Right kidney (tissue), 1 donor: ENCODE results near the gene SCRT2.
"Not testable (repeated sequence)": the region's sequence is repeated elsewhere in the genome, so short reads cannot be mapped to it uniquely, and the experiment has no call there.

ENCODE experiments used
- DNase-seq: peaks from one replicate; pipeline ENCODE4 v3.0.0-alpha.2; 2016

The SCRT2 gene

DNA sequence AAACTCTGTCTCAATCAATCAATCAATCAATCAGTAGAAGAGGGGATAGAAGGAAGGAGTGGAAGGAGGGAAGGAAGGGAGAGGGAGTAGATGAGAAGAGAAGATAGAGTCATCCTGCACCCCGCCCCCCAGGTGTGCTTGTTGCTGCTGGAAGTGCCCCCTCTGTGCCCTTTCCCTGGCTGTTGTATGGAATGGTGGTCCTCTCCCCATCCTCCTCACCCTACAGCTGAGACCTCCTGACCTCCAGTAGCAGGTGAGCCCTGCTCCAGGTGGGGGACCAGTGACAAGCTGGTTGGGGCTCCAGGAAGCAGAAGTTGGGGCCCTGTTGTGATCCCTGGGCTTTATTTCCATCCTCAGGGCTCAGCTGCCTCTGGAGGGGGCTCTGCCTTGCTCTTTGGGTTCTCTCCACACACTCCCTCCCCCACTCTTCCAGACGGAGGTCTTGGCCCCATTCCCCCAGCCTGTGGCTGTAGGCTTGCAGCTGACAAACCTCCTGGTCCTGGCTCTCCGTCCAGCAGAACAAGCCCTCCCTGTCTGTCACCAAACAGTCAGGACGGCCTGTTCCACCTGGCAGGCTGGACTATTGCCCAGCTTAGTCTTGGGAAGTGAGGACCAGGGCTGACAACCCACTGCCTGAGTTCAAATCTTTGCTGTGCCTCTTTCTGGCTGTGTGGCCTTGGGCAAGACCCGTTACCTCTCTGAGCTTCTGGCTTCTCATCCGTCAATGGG lies 26.0 kb upstream of the SCRT2 start:
- DNase-seq: no peak

DNA sequence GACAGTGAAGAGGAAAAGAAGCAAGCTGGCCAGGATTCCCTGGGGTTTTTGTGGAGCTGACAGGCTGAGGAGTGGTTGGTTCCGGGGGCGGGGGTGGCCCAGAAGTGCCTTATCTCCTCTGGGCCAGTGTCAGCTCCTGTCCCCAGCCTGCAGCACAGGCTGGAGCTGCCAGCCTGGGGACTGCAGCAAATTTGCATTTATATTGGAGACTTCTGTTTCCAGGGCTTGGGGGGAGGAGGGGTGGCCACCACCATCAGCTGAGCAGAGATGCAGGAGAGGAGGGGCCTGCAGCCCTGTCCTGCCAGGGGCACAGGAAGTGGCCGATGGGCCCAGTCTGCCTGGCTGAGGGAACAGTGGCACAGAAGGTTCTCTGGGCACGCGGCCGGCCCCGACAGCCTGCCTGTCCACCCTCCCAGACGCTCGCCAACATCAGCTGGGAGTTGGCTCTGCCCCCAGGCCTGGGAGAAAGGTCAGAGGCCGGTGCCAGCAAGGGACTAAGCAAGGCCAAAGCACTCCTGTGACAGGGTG lies 24.3 kb upstream of the SCRT2 start:
- DNase-seq: peak; percentile 23

DNA sequence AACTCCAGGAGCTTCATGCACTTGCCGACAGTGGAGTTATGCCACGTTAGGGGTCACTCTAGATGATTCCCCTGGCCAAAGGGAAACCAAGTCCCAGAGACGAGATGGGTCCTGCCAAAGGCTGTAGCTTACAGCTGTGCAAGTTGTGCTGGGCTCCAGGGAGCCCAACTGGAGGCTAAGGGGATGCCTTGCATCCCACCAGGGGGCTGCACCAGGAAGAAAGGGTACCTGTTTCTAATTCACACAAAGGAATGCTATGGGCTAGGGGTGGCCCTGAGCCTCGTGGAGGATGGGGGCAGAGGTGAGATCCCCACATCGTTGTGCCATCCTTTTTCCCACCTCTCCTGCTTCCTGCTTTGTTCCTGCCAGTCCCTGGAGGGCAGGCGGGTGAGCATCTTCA lies 23.7 kb upstream of the SCRT2 start:
- no peak for DNase-seq

DNA sequence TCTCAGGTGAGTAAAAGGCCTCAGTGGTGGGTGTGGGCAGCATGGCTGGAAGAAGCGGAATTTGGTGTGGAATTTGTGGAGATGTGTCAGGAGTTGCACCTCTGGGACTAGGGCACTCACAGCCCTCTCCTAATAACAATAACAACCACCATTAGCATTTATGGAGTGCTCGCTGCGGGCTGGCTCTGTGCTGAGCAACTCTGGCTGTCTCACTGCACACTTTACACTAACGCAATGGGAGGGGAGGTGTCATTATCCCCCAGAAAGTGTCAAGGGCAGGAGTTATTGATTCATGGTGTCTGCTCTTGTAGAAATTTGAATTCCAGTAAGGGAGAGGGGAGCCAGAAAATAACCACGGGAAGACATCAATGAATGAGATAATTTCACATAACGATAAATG lies 22.7 kb upstream of the SCRT2 start:
- no peak for DNase-seq

DNA sequence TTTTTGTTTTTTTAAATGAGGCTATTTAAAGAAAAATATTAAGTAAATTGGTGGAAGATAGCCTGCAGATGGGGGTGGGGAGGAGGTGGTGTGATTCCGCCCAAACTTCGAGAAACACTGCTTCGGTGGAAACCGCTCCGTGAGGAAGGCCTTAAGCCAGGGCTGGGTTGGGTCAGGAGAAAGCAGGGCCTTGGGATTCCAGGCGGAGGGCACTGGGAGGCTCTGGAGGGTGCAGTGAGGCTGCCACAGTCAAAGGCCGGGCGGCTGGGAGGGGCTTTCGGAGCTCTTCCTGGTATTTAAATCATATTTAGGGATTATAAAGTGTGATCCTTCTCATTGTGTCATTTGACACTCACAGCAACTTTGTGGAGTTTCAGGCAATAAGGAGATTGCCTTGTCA lies 22.2 kb upstream of the SCRT2 start:
- no peak for DNase-seq

DNA sequence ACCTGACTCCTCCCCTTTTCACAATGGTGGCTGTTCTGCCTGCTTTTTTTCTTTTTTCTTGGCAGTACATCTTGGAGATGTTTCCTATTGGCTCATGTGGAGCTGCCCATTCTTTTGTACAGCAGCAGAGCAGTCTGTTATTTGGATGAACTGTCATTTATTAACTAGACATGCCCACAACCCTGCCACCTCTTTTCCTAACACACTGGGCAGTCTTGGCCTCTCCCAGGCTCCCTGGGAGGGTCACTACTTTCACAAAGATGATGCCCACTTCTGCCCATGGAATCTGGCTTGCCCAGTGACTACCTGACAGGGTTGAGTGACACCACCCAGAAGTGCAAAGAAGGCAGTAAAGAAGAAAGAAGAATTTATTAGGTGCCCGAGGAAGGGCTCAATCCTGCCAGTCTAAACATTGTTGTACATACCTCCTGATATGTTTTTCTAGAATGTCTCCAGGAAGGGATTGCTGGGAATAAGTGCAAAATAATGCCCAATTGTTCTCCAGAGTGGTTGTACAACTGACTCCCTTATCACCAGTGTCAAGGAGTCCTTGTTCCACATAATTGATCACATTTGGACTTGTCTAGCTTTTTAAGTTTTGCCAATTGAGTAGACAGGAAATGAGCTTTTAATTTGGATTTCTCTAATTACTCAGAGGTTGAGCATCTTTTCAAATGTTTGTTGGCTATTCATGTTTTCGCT lies 19.7 kb upstream of the SCRT2 start:
- DNase-seq: no peak

DNA sequence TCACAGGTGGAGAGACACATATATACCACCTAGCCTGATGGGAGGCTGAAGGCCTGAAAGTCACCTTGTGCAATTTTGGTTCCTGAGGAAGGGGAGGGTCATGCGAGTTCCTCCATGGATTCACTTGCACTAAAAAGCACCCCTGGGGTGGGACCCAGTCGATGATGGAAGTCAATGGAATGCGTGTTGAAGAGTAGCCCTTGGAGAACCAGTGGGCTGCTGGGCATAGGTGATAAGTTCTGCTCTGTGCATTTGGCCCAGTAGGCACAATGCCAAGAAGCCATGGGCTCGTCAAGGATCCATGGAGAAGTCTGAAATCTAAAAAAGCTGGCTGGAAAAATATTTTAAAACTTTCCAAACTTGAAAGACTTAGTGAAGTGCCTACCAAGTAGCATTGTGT lies 18.9 kb upstream of the SCRT2 start:
- no peak for DNase-seq

DNA sequence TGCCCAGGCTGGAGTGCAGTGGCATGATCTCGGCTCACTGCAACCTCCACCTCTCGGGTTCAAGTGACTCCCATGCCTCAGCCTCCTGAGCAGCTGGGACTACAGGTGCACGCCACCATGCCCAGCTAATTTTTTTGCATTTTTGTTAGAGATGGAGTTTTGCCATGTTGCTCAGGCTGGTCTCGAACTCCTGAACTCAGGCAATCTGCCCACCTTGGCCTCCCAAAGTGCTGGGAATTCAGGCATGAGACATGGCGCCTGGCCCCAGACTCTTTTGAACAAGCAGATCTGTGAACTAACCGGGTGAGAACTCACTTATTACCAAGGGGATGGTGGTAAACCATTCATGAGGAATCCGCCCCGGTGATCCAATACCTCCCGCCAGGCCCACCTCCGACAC lies 18.2 kb upstream of the SCRT2 start:
- not testable (repeated sequence) for DNase-seq

DNA sequence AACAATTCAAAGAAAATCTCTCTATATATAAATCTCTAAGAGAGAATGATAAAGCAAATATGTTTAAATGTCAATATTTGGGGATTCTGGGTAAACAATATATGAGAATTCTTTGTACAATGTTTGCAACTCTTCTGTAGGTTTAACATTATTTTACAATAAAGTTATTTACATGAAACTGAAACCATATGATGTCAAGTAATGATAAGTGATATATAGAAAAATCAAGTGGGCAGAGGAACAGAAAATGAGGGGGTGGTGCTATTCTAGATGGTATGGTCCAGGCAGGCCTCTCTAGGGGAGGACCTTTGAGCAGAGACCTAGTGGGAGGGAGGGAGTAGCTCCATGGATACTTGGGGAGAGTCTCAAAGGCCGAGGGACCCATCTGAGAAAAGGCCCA lies 16.4 kb upstream of the SCRT2 start:
- DNase-seq: no peak

DNA sequence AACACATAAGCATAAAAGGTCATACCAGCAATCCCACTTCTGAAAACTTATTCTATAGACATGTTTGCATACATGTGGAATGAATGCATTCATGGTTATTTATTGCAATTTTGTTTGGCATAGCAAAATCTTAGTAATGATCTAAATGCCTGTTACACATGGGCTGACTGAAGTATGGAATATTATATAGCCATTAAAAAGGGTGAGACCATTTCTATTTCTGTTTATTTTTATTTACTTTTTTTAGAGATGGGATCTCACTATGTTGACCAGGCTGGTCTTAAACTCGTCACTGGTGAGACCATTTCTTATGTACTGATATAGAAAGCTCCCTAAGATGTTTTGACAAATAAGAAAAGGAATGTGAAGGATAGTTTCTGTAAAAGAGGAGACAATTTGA lies 14.3 kb upstream of the SCRT2 start:
- DNase-seq: no peak

DNA sequence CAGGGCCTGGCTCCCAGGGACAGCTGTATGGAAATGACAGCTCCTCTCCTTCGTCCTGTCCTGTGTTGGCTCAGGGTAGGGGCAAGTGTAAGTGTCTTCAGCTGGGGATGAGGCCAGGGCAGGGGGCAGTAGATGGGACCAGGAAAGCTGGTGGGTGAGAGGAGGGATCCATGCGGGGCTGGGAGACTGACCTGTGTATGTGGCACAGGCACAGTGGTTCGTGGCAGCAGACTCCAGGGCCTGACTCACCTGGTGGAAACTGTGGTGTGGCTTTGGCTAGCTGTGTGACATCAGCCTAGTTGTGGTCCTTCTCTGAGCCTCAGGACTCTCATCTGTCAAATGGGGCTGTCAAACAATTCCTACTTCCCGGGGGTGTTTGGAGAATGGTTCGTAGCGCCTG lies 13.7 kb upstream of the SCRT2 start:
- DNase-seq: no peak

DNA sequence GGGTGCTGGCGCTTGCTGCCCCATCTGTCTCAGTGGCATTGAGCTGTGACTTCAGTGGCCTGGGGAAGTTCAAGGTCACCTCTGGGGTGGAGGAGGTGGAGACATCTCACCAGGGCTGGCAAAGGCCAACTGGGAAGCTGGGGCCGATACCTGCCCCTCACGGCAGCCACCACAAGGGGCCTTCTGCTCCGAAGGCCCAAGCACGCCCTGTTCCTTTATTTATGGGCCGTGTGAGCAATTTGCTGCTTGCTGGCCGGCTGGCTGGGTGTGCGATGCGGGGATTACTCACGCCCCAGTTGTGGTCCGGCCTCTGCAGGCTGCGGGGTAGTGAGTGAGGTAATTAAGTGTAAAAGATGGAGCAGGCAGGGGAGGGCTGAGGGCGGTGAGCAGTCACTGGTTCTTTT lies 13.2 kb upstream of the SCRT2 start:
- no peak for DNase-seq

DNA sequence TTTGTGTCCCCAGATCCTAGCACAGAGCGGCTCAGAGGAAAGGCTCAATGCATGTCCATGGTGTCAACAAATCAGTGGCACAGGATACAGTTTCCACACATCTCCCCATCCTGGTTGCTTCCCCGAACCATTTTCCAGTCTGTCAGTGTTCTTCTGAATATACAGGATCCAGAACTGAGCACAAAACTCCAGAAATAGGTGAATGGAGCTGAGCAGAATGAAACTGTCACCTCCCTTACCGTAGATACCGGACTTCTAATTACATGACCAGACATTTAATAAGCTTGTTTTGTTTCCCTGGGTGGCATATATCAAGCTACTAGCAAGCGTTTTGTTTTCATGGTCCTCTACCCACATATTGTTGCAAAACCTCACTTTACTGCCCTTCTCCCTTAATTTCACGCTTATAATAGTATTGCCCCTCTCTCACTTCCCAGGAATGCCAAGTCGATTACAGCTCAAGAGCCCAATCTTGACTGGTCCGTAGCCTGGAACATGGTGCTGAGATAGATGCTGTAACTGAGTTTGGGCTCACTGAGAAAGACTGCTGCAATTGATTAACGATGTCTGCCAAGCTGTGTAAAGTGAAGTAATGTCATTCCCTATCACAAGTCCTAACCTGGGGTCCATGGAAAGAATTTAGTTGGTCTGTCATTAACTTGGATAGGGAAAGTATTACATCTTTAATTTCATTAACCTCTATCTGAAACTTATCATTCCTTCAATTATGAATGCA lies 12.0 kb upstream of the SCRT2 start:
- no peak for DNase-seq

DNA sequence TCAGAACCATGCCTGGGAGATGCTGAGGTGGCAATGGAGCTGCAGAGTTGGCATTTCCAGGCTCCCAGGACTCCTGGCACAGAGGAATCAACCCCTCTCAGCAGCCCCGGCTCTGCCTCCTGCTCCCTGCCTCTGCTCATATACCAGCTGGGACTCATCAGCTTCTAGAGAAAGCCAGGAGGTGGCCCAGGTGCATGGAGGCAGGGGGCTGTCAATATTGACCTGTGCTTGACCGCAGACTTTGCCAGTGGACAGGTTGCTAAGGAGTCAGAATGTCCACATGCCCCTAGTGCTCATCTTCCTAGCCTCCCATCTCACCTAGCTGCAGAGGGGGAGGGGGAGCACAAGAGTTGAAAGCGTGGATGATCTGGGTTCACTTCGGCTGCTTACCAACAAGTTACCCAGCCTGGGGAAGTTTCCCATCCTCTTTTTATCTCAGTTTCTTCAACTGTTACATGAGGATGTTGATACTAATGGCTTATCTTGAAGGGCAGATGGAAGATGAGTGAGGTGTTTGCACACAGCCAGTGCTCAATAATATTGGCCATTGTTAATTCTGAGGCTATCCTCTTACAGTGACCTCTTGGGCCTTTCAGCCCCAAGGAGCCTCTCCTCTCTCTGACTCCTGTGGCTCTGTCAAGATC lies 9.2 kb upstream of the SCRT2 start:
- DNase-seq: no peak

DNA sequence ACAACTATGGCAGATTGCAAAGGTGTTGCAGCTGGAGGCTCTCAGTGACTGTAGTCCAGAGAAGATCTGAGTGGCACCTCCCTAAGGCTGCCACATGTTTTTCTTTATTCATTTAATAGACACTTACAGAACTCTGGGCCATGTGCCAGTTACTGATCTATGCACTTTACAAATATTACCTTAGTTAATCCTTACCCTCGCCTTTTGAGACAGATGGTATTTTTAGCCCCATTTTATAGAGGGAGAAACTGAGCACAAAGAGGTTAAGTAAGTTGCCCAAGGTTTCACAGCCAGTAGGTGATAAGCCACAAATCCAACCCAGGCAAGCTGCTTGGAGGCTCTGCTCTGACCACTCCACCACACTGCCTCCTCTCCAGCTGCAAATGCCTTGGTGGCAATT lies 6.5 kb upstream of the SCRT2 start:
- no peak for DNase-seq

DNA sequence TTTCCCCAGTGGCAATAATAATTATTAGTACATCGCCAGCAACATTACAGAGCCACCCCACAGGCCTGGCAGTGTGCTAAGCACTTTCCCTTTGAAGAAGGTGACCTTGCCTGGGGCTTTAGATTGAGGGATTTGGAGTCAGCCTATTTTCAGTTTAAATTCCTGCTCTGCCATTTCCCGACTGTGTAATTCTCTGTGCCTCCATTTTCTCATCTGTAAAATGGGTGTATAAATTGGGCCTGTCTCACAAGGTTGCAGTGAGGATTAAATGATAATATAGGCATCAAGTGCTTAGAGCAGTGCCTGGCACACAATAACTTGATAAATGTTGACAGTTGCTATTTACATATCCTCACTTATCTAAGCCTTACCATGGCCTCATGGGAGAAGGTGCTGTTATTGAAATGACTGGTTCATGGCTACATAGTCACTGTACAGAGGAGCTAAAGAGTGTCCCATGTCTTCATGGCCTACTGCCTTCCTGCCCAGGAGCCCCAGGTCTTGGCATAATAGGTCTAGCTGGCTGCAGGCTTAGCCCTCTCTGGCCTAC lies 5.1 kb upstream of the SCRT2 start:
- no peak for DNase-seq

DNA sequence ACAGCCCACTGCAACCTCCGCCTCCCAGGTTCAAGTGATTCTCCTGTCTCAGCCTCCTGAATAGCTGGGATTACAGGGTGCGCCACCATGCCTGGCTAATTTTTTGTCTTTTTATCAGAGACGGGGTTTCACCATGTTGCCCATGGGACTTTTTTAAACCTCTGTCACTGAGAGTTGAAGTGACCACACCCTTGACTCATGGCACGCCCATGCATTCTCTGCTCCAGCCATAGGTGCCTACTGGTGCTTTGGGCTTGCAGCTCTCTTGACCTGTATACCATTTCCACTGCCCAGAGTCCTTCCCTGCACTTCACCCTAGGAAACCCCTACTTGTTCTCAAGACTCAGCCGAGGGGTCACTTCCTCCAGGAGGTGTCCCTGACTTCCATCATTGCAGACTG lies 2.4 kb upstream of the SCRT2 start:
- DNase-seq: no peak

DNA sequence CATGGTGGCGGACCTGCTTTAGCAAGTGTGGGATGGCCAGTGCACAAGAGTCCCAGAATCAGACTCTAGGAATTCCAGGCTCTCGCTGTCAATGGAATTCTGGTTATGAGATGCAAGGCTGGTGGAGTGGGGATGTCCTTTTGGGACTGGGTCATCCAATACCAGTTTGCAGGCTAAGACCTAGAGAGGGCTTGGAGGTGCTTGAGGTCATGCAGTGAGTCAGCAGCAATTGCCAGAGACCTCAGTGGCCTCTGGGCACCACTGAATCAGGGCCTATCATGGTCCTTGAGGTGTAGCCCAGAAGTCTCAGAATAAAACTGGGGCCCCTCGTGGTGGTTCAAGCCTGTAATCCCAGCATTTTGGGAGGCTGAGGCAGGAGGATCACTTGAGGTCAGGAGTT lies 1.4 kb upstream of the SCRT2 start:
- no peak for DNase-seq

DNA sequence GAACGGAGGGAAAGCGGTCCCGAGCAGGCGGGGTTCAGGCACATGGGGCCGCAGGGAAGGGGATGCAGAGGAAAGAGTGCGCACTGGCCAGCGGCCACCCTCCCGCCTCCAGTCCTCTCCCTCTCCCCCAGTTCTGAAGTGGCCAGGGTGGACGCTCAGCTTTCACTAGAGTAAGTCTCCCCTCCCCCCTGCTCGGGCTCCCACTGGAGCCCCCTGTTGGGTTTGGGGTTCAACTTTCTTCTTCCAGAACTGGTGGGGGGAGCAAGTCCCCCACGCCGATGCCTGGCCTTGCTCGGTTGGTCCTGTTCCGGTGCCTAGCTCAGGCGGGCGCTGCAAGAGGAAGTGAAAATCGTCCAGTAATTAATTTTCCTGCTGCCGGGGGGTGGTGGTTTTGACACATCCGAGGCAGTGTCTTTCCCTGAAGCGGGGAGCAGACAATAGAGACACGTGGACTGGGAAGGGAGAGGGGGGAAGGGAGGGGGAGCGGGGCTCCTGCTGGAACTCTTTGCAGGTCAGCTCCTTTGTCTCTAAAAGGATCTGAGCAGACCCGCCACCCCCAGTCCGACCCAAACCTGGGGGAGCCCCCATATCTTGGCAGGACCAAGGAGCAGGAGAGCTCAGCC lies 824 bp upstream of the SCRT2 start:
- no peak for DNase-seq

DNA sequence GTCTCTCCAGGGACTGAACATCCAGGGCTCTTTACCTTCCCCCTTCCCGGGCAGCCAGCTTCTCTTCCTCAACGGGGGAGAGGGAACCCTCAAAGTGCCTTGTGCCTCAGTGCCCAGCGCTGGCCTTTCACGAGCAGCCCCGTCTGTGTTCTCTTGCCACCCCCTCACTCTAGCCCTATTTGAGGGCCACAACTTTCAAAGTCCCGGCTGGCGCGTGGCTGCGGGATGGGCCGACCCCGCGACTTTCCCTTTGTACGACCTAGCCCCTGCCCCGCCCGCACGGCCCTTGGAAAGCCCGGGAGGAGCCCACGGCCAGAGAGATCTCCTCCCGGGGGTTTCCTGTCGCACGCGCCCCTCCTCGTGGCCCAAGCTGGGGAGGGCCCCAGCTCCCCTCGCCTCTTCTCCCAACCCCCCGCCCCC lies 559 bp downstream of the SCRT2 start:
- DNase-seq: no peak

DNA sequence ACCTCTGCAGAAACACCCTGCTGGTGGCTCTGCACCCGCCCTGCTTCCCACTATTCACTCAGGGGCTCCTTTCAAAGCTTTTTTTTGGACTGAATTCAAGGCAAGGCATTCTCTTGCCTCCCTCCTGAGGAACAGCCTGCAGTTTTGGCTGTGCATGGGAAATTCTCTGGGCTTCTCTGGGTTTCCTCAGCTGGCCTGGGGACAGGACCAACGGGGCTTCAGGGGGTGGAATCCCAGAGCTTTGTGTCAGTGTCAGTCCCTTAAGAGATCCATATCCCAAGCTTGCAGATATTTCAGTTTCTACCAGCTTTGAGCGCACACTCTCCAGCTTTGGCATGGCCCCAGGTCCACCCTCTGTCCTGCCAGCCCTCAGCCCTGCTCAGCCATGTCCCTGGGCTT lies 2.0 kb downstream of the SCRT2 start:
- no peak for DNase-seq

DNA sequence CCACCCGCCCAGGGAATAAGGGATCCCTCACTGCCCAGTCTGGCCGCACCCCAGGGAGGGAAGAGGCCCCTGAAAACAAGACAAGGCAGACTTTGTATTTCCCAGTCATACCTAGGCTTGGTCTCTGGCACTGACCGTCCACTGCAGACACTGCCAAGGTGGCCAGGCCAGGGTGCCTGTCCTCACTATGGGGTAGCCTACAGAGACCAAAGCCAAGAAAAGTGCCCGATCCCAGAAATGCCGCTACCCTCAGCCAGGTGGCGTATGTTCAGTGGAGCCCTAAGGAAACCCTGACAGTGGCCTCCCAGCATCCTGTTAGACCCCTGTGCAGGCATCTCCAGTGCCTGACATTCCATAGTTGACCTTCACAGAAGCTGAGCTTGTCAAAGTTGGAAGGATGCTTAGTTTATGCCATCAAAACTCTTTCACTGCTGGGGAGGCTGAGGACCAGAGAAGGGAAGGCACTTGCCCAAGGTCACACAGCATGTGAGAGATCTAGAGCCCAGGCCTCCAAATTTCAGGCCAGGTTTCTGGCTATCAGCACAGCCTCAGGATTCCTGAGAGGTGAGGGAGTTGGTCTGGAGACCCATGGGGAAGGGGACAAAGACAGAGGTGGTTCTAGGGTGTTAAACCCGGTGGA lies 2.5 kb downstream of the SCRT2 start:
- DNase-seq: no peak
